HEK293 (cell line): ENCODE data around the gene SRSF12.

Experiments
- MEIS1 ChIP-seq: sonication (generic); formaldehyde crosslinking; IDR thresholded peaks from 2 replicates; pipeline ENCODE4 v1.8.1; 2022; ENCODE audit warnings: missing genetic modification reagents, mild to moderate bottlenecking, borderline replicate concordance
- MYNN ChIP-seq: fragments of 450-650 bp; formaldehyde crosslinking; IDR thresholded peaks from 2 replicates; pipeline ENCODE4 v1.5.1; 2016; ENCODE audit warnings: missing biosample characterization, missing genetic modification characterization, borderline replicate concordance
- REST ChIP-seq: fragments of 450-650 bp; formaldehyde crosslinking; IDR thresholded peaks from 2 replicates; pipeline ENCODE4 v1.5.1; 2016; ENCODE audit warnings: missing biosample characterization, missing genetic modification characterization
- WT1 ChIP-seq: fragments of 450-650 bp; formaldehyde crosslinking; IDR thresholded peaks from 2 replicates; pipeline ENCODE4 v1.5.1; 2016; ENCODE audit warnings: missing biosample characterization, missing genetic modification characterization
- ZNF133 ChIP-seq: fragments of 450-650 bp; formaldehyde crosslinking; IDR thresholded peaks from 2 replicates; pipeline ENCODE4 v1.5.1; 2016; ENCODE audit warnings: missing biosample characterization, missing genetic modification characterization
- ZNF169 ChIP-seq: fragments of 450-650 bp; formaldehyde crosslinking; IDR thresholded peaks from 2 replicates; pipeline ENCODE4 v1.5.1; 2016; ENCODE audit warnings: missing biosample characterization, missing genetic modification characterization
- ZNF248 ChIP-seq: fragments of 450-650 bp; formaldehyde crosslinking; IDR thresholded peaks from 2 replicates; pipeline ENCODE4 v1.5.1; 2017; ENCODE audit warnings: missing biosample characterization, missing genetic modification characterization
- ZNF280D ChIP-seq: fragments of 450-650 bp; formaldehyde crosslinking; IDR thresholded peaks from 2 replicates; pipeline ENCODE4 v1.5.1; 2016; ENCODE audit warnings: missing biosample characterization, missing genetic modification characterization
- ZNF341 ChIP-seq: fragments of 450-650 bp; formaldehyde crosslinking; IDR thresholded peaks from 2 replicates; pipeline ENCODE4; 2016; ENCODE audit warnings: low read depth, missing biosample characterization, missing genetic modification characterization
- ZNF354C ChIP-seq: fragments of 450-650 bp; formaldehyde crosslinking; IDR thresholded peaks from 2 replicates; pipeline ENCODE4 v1.5.1; 2016; ENCODE audit warnings: missing biosample characterization, missing genetic modification characterization, low read depth, borderline replicate concordance
- ZNF501 ChIP-seq: fragments of 450-650 bp; formaldehyde crosslinking; IDR thresholded peaks from 2 replicates; pipeline ENCODE4 v1.5.1; 2016; ENCODE audit warnings: missing biosample characterization, missing genetic modification characterization
- ZNF518A ChIP-seq: fragments of 450-650 bp; formaldehyde crosslinking; conservative IDR thresholded peaks from 2 replicates; pipeline ENCODE4 v1.5.1; 2016; ENCODE audit warnings: low read depth, missing biosample characterization, missing genetic modification characterization
- ZNF580 ChIP-seq: fragments of 450-650 bp; formaldehyde crosslinking; IDR thresholded peaks from 2 replicates; pipeline ENCODE4 v1.5.1; 2016; ENCODE audit warnings: missing biosample characterization, missing genetic modification characterization
- ZNF600 ChIP-seq: fragments of 450-650 bp; formaldehyde crosslinking; IDR thresholded peaks from 2 replicates; pipeline ENCODE4 v1.5.1; 2016; ENCODE audit warnings: missing biosample characterization, missing genetic modification characterization
- ZXDB ChIP-seq: fragments of 450-650 bp; formaldehyde crosslinking; IDR thresholded peaks from 2 replicates; pipeline ENCODE4 v1.5.1; 2016; ENCODE audit warnings: missing biosample characterization, missing genetic modification characterization
- TF ChIP-seq, protein P1 (sequence below): fragments of 450-650 bp; formaldehyde crosslinking; IDR thresholded peaks from 2 replicates; pipeline ENCODE4 v1.5.1; 2016; ENCODE audit warnings: missing biosample characterization, missing genetic modification characterization

The SRSF12 gene

DNA sequence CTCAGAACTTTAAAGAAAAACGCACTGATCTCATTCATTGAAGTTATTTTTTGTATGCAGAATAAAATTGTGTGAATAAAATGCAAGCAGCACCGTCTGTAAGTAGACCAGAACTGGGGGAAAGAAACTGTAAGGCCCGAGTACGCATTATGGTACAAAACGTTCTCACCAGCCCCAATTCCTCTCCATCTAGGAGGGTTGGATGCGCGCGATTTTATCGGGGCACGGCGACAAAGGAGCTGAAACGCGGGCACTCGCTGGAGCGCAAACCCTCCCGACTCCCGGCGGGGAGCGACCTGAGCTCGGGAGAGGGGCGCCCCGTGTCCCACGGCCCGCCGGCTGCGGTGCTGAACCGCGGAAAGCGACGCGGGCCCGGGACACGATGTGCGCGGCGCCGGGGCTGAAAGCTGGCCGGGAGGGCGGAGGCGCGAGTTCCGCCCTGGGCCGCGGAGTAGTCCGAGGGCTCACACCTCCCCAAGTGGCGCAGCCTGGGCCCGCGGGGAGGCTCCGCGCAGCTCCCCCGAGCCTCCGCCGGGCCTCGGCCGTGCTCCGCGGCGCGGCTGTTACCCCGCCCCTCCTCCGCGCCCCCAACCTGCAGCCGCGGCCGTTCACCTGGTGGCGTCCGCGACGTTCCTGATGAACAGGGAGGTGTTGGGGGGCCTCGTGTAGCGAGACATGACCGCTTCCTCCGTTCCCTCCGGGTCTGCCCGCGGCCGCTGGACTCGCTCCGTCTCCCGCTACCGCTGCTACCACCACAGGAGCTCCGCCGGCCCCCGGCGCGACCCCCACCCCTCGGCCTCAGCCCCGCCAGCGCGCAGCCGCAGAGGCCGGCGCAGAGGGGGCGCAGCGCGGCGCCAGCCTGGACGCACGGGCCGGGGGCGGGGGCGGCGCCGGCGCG is at the start of gene SRSF12 (continued):
- peak; percentile 47; the same call in 1 of the 2 replicates for TF ChIP-seq ZXDB (tag by site-specific recombination)
- TF ChIP-seq ZNF248: no peak
- TF ChIP-seq ZNF600 (tag by site-specific recombination): peak; percentile 69
- 0 out of 2 replicates have a peak, but pooled peaks have one; percentile 29 for TF ChIP-seq MEIS1 (CRISPR knock-in tag)
- TF ChIP-seq ZNF341 (tag by site-specific recombination): peak; percentile 92
- TF ChIP-seq ZNF133 (tag by site-specific recombination): no peak
- no peak for TF ChIP-seq WT1 (tag by site-specific recombination)
- peak; percentile 67 for TF ChIP-seq REST (tag by site-specific recombination)
- TF ChIP-seq MYNN (tag by site-specific recombination): no peak
- no peak for TF ChIP-seq ZNF518A (tag by site-specific recombination)
- TF ChIP-seq ZNF169 (tag by site-specific recombination): no peak
- TF ChIP-seq ZNF354C (tag by site-specific recombination): no peak
- TF ChIP-seq ZNF501 (tag by site-specific recombination): no peak
- TF ChIP-seq ZNF580 (tag by site-specific recombination): no peak
- TF ChIP-seq, protein P1, sequence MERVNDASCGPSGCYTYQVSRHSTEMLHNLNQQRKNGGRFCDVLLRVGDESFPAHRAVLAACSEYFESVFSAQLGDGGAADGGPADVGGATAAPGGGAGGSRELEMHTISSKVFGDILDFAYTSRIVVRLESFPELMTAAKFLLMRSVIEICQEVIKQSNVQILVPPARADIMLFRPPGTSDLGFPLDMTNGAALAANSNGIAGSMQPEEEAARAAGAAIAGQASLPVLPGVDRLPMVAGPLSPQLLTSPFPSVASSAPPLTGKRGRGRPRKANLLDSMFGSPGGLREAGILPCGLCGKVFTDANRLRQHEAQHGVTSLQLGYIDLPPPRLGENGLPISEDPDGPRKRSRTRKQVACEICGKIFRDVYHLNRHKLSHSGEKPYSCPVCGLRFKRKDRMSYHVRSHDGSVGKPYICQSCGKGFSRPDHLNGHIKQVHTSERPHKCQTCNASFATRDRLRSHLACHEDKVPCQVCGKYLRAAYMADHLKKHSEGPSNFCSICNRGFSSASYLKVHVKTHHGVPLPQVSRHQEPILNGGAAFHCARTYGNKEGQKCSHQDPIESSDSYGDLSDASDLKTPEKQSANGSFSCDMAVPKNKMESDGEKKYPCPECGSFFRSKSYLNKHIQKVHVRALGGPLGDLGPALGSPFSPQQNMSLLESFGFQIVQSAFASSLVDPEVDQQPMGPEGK (tag by site-specific recombination): peak; percentile 81
- TF ChIP-seq ZNF280D (tag by site-specific recombination): no peak
- TF ChIP-seq, all 188 proteins: peak for 25
